Parathyroid adenoma (tissue), 2 donors: ENCODE results near the gene PCK1.

Source experiments
- H2AFZ ChIP-seq: fragments of 300-600 bp; sonication (generic); one replicate; pipeline ENCODE4 v1.7.0; 2017; ENCODE audit warnings: antibody characterized with exemption, mild to moderate bottlenecking
- H3K27ac ChIP-seq: fragments of 300-600 bp; sonication (generic); one replicate; pipeline ENCODE4 v1.7.0; 2017
- H3K27me3 ChIP-seq: fragments of 300-600 bp; sonication (generic); one replicate; pipeline ENCODE4 v1.7.0; 2017; ENCODE audit warnings: low read length; ENCODE audit not compliant: control insufficient read depth, insufficient read depth
- H3K36me3 ChIP-seq: fragments of 300-600 bp; sonication (generic); one replicate; pipeline ENCODE4 v1.7.0; 2017; ENCODE audit warnings: low read length; ENCODE audit not compliant: control insufficient read depth, insufficient read depth
- H3K4me1 ChIP-seq: fragments of 300-600 bp; sonication (generic); one replicate; pipeline ENCODE4 v1.7.0; 2017; ENCODE audit warnings: control low read depth
- H3K4me2 ChIP-seq: fragments of 300-600 bp; sonication (generic); one replicate; pipeline ENCODE4 v1.7.0; 2017; ENCODE audit warnings: low read length
- H3K4me3 ChIP-seq: fragments of 300-600 bp; sonication (generic); one replicate; pipeline ENCODE4 v1.7.0; 2017; ENCODE audit warnings: low read depth, low read length
- H3K79me2 ChIP-seq: fragments of 300-600 bp; sonication (generic); one replicate; pipeline ENCODE4 v1.7.0; 2017; ENCODE audit warnings: control low read depth
- H3K9ac ChIP-seq: fragments of 300-600 bp; sonication (generic); one replicate; pipeline ENCODE4 v1.7.0; 2017; ENCODE audit warnings: mild to moderate bottlenecking
- H3K9me3 ChIP-seq: fragments of 300-600 bp; sonication (generic); one replicate; pipeline ENCODE4 v1.7.0; 2017; ENCODE audit warnings: low read length; ENCODE audit not compliant: control insufficient read depth
- TF ChIP-seq, protein P1 (sequence below): fragments of 300-600 bp; sonication (generic); IDR thresholded peaks from one replicate; pipeline ENCODE4 v1.7.0; 2017; ENCODE audit warnings: antibody characterized with exemption, mild to moderate bottlenecking
- donor health status: primary hyperparathyroidism.

Gene PCK1

GRCh38 chr20:57535297-57535696 is 25.6 kb upstream of the PCK1 start:
- no peaks in the 10 kb centered on the region for H3K27me3 ChIP-seq
- no peak overlapping the region for H3K27ac ChIP-seq
- no peak overlapping the region for H2AFZ ChIP-seq
- no peaks in the 10 kb centered on the region for H3K4me1 ChIP-seq
- no peaks in the 10 kb centered on the region for H3K9me3 ChIP-seq
- TF ChIP-seq, protein P1, sequence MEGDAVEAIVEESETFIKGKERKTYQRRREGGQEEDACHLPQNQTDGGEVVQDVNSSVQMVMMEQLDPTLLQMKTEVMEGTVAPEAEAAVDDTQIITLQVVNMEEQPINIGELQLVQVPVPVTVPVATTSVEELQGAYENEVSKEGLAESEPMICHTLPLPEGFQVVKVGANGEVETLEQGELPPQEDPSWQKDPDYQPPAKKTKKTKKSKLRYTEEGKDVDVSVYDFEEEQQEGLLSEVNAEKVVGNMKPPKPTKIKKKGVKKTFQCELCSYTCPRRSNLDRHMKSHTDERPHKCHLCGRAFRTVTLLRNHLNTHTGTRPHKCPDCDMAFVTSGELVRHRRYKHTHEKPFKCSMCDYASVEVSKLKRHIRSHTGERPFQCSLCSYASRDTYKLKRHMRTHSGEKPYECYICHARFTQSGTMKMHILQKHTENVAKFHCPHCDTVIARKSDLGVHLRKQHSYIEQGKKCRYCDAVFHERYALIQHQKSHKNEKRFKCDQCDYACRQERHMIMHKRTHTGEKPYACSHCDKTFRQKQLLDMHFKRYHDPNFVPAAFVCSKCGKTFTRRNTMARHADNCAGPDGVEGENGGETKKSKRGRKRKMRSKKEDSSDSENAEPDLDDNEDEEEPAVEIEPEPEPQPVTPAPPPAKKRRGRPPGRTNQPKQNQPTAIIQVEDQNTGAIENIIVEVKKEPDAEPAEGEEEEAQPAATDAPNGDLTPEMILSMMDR, result no peak
- no peak overlapping the region for H3K4me2 ChIP-seq
- no peak overlapping the region for H3K9ac ChIP-seq
- no peaks in the 10 kb centered on the region for H3K79me2 ChIP-seq
- H3K4me3 ChIP-seq, result no peak overlapping the region
- H3K36me3 ChIP-seq, result no peaks in the 10 kb centered on the region

- Histone ChIP-seq H3K4me1 (no peaks in the 10 kb centered on the region), H3K4me2 (no peak overlapping the region), H3K9me3 (no peaks in the 10 kb centered on the region), H3K79me2 (no peaks in the 10 kb centered on the region), H3K27me3 (no peaks in the 10 kb centered on the region), H3K4me3 (no peak overlapping the region), H2AFZ (no peak overlapping the region), H3K9ac (no peak overlapping the region), H3K27ac (no peak overlapping the region), H3K36me3 (no peaks in the 10 kb centered on the region)
- TF ChIP-seq, protein P1, result no peak
Observed at GRCh38 chr20:57536120-57536708, 24.7 kb upstream of the PCK1 start.

DNA sequence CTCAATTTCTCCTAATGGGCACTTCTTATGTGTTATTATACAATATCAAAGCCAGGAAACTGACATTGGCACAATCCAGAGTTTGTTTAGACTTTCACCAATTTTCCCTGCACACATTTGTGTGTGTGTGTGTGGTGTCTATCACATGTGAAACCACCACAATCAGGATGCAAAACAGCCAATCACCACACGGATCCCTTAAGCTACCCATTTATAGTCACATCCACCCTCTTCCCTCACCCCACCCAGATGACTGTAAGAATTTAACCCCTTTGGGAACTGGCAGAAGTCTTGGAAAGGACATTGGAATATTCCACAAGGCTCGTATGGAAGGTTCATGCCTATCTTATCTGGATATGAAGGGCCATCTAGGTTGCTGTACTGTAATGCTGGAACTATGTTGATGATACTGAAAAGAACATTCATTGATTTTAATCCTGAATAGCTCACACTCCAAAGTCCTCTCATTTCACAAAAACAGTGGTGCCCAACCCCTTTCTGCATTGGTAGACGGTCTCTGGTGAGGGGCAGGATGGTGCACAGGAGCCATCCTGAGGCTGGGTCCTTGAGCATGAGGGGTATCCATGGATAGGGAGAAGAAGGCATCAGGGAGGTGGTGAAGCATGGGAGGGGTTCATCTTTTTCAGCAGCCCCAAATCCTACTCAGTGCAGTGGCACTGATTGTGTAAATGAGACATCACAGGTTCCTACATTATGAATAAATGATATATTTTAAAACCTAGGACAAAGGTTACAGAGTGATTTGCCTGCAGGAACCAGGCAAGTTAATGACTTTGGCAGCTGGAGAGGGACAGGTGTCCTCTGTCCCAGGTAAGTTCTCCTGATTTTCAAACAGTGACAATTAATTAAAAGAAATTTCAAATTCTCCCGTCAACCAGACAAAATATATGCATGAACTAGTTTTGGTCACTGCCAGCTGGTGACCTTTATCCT is 23.9 kb upstream of the PCK1 start:
- no peaks in the 10 kb centered on the region for H3K36me3 ChIP-seq
- no peaks in the 10 kb centered on the region for H3K79me2 ChIP-seq
- H3K9me3 ChIP-seq, result no peaks in the 10 kb centered on the region
- no peak overlapping the region for H3K27ac ChIP-seq
- no peak overlapping the region for H2AFZ ChIP-seq
- H3K4me1 ChIP-seq, result no peaks in the 10 kb centered on the region
- H3K4me3 ChIP-seq, result no peak overlapping the region
- H3K9ac ChIP-seq, result no peak overlapping the region
- H3K27me3 ChIP-seq, result no peaks in the 10 kb centered on the region
- no peak overlapping the region for H3K4me2 ChIP-seq
- TF ChIP-seq, protein P1, result no peak

GRCh38 chr20:57537822-57538221 is 23.1 kb upstream of the PCK1 start:
- Histone ChIP-seq H3K36me3 (no peaks in the 10 kb centered on the region), H2AFZ (no peak overlapping the region), H3K4me2 (no peak overlapping the region), H3K4me1 (no peaks in the 10 kb centered on the region), H3K9ac (no peak overlapping the region), H3K9me3 (no peaks in the 10 kb centered on the region), H3K27ac (no peak overlapping the region), H3K27me3 (no peaks in the 10 kb centered on the region), H3K4me3 (no peak overlapping the region), H3K79me2 (no peaks in the 10 kb centered on the region)
- TF ChIP-seq, protein P1, result no peak
